Caco-2 (cell line): ENCODE data around the gene TMEM229B. TPM values are rescaled to one million over a fixed set of nuclear protein-coding genes. Genes with fewer than 3 reads are reported as not detected.

Experiments
- BruUV-seq: library from RNA; stranded (reverse); fragments of 400-500 nt; replicated peaks from 2 replicates; lab custom pipeline; 2021; lab: Mats Ljungman, UMichigan
- CTCF ChIA-PET: fragments of 300-600 bp; sonication (Branson Sonifier 250); formaldehyde crosslinking; loops from one replicate; lab custom pipeline; 2022; ENCODE audit warnings: antibody characterized with exemption; lab: Charles Lee
- POLR2A ChIA-PET: fragments of 300-600 bp; sonication (Branson Sonifier 250); formaldehyde crosslinking; loops from one replicate; lab custom pipeline; 2022; ENCODE audit warnings: antibody characterized with exemption; lab: Charles Lee
- DNase-seq, 2 experiments: peaks; one replicate each; pipeline versions ENCODE4 v3.0.0 to v3.0.0-alpha.2; 2020 to 2022
- H3K27me3 ChIP-seq: replicated peaks from 2 replicates; pipeline ENCODE4 v1.6.0; 2011; ENCODE audit warnings: low read length; ENCODE audit not compliant: control insufficient read depth, insufficient read depth
- H3K36me3 ChIP-seq: 2 replicates; pipeline ENCODE4 v1.5.1; 2011; ENCODE audit warnings: low read length; ENCODE audit not compliant: control insufficient read depth, insufficient read depth
- H3K4me1 ChIP-seq: fragments of 250-450 bp; sonication (Bioruptor Pico); 2 replicates; pipeline ENCODE4 v1.5.1; 2020; ENCODE audit warnings: mild to moderate bottlenecking
- H3K4me3 ChIP-seq: 2 replicates; pipeline ENCODE4 v1.5.1; 2011; ENCODE audit warnings: low read depth, mild to moderate bottlenecking, control low read depth, low read length
- H3K9me3 ChIP-seq: fragments of 250-450 bp; sonication (Bioruptor Pico); 2 replicates; pipeline ENCODE4 v1.5.1; 2020; ENCODE audit warnings: mild to moderate bottlenecking, moderate library complexity
- H3K27ac Mint-ChIP-seq: one replicate; pipeline ENCODE4 v1.8.0; 2022; ENCODE audit warnings: mixed read lengths; ENCODE audit not compliant: unreplicated experiment
- H3K27me3 Mint-ChIP-seq: one replicate; pipeline ENCODE4 v1.8.0; 2022; ENCODE audit warnings: mixed read lengths; ENCODE audit not compliant: insufficient read depth, unreplicated experiment
- H3K36me3 Mint-ChIP-seq: one replicate; pipeline ENCODE4 v1.8.0; 2022; ENCODE audit warnings: mild to moderate bottlenecking, mixed read lengths; ENCODE audit not compliant: insufficient read depth, unreplicated experiment
- H3K4me1 Mint-ChIP-seq: one replicate; pipeline ENCODE4 v1.8.0; 2022; ENCODE audit warnings: low read depth, mixed read lengths; ENCODE audit not compliant: unreplicated experiment
- H3K4me3 Mint-ChIP-seq: one replicate; pipeline ENCODE4 v1.8.0; 2022; ENCODE audit warnings: mild to moderate bottlenecking, moderate library complexity, mixed read lengths; ENCODE audit not compliant: unreplicated experiment
- H3K9me3 Mint-ChIP-seq: one replicate; pipeline ENCODE4 v1.8.0; 2022; ENCODE audit warnings: mixed read lengths; ENCODE audit not compliant: unreplicated experiment
- CTCF ChIP-seq, 2 experiments: fragments of 200-600 bp in 1 of 2; IDR thresholded peaks; 1 replicate in 1 of 2; 2 replicates in 1 of 2; pipeline versions ENCODE4 v1.5.1 to v1.8.0; 2011 to 2022; ENCODE audit warnings: antibody characterized with exemption in 1 of 2, control low read depth in 1 of 2, inconsistent platforms in 1 of 2, low read depth in 1 of 2, low read length in 1 of 2, mild to moderate bottlenecking in 1 of 2, moderate library complexity in 1 of 2; ENCODE audit not compliant: insufficient read depth in 1 of 2, severe bottlenecking in 1 of 2, unreplicated experiment in 1 of 2
- intact Hi-C: fragments of 100-400 bp; cut with micrococcal nuclease; formaldehyde crosslinking; loops from one replicate; pipeline ENCODE4 v1.10.0; 2022; ENCODE audit not compliant: unreplicated experiment
- total RNA-seq: library from RNA; stranded (reverse); gene quantifications from 2 replicates; pipeline ENCODE4 v1.2.3, GENCODE V29; 2022

TMEM229B gene
- total RNA-seq, 1 experiment from 2014 or later = not detected

- Histone ChIP-seq H3K27me3 (no peaks in the 10 kb centered on the region), H3K9me3 (no peaks in the 10 kb centered on the region), H3K4me3 (no peak overlapping the region), H3K4me1 (peaks cover 62% of the 10 kb centered on the region), H3K36me3 (no peaks in the 10 kb centered on the region)
- no peaks in the 10 kb centered on the region for H3K36me3 Mint-ChIP-seq
- DNase-seq = no peak
- H3K27ac Mint-ChIP-seq = peak overlapping the region; percentile 43
- no peak overlapping the region for H3K4me3 Mint-ChIP-seq
- no peak for TF ChIP-seq CTCF (IDR thresholded peaks at IDR 0.05; ENCODE audit: insufficient read depth in 1 of 2, low read depth in 1 of 2, low read length in 1 of 2, severe bottlenecking in 1 of 2, unreplicated experiment in 1 of 2)
- CTCF ChIA-PET = interaction anchor here (1.0 kb wide), 1 partner anchor 13 kb away, joined by 8 read pairs; no protein-coding TSS in a partner anchor
- no peaks in the 10 kb centered on the region for H3K27me3 Mint-ChIP-seq
- no peaks in the 10 kb centered on the region for H3K9me3 Mint-ChIP-seq
- POLR2A ChIA-PET = no interaction called here
- no TSS peak for BruUV-seq
- H3K4me1 Mint-ChIP-seq = peaks cover 37% of the 10 kb centered on the region
- intact Hi-C loops = no loop called here
Measured at GRCh38 chr14:67442139-67442906, 46.2 kb downstream of the TMEM229B start.

GRCh38 chr14:67441672-67442071, 46.8 kb downstream of the TMEM229B start:
- BruUV-seq = no TSS peak
- ChIA-PET CTCF (no interaction called here), POLR2A (no interaction called here)
- no peaks in the 10 kb centered on the region for H3K27me3 ChIP-seq
- H3K9me3 Mint-ChIP-seq = no peaks in the 10 kb centered on the region
- no peak for DNase-seq
- TF ChIP-seq CTCF (IDR thresholded peaks at IDR 0.05; ENCODE audit: insufficient read depth in 1 of 2, low read depth in 1 of 2, low read length in 1 of 2, severe bottlenecking in 1 of 2, unreplicated experiment in 1 of 2) = no peak
- no peak overlapping the region for H3K4me3 ChIP-seq
- H3K4me1 Mint-ChIP-seq = peaks cover 37% of the 10 kb centered on the region
- H3K36me3 ChIP-seq = no peaks in the 10 kb centered on the region
- intact Hi-C loops = no loop called here
- H3K9me3 ChIP-seq = no peaks in the 10 kb centered on the region
- H3K27me3 Mint-ChIP-seq = no peaks in the 10 kb centered on the region
- no peak overlapping the region for H3K27ac Mint-ChIP-seq
- peaks cover 55% of the 10 kb centered on the region for H3K4me1 ChIP-seq
- no peak overlapping the region for H3K4me3 Mint-ChIP-seq
- no peaks in the 10 kb centered on the region for H3K36me3 Mint-ChIP-seq

DNA sequence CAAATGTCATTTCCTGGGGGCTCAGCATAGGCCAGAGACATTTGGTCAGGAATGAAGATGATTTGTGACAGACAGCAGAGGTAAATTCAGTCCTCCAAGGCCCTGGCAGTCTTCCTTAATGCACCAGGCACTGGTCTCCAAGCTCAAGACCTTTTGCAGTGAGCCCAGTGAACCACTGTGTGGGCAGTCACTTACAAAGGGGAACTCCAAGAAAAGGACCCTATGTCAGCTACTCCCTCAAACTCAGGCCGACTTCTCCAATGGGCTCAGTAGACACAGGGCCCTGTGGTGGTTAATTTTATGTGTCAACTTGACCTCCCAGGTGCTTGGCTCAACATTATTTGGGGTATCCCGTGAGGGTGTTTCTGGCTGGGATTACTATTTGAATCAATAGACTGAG, 47.3 kb downstream of the TMEM229B start:
- Histone ChIP-seq H3K27me3 (no peaks in the 10 kb centered on the region), H3K9me3 (no peaks in the 10 kb centered on the region), H3K36me3 (no peaks in the 10 kb centered on the region), H3K4me3 (no peak overlapping the region), H3K4me1 (peaks cover 51% of the 10 kb centered on the region)
- ChIA-PET CTCF (interaction anchor here (0.6 kb wide), 1 partner anchor 13 kb away, joined by 3 read pairs; no protein-coding TSS in a partner anchor), POLR2A (no interaction called here)
- TF ChIP-seq CTCF (IDR thresholded peaks at IDR 0.05; ENCODE audit: insufficient read depth in 1 of 2, low read depth in 1 of 2, low read length in 1 of 2, severe bottlenecking in 1 of 2, unreplicated experiment in 1 of 2) = no peak
- no peaks in the 10 kb centered on the region for H3K27me3 Mint-ChIP-seq
- H3K9me3 Mint-ChIP-seq = no peaks in the 10 kb centered on the region
- intact Hi-C loops = no loop called here
- DNase-seq = no peak
- H3K36me3 Mint-ChIP-seq = no peaks in the 10 kb centered on the region
- no TSS peak for BruUV-seq
- no peak overlapping the region for H3K4me3 Mint-ChIP-seq
- no peak overlapping the region for H3K27ac Mint-ChIP-seq
- H3K4me1 Mint-ChIP-seq = peaks cover 33% of the 10 kb centered on the region
